Pulmonary artery endothelial cell (primary cell): ENCODE measurements around the gene GNAZ. TPM values are rescaled to one million over a fixed set of nuclear protein-coding genes. Genes with fewer than 3 reads are reported as not detected.

ENCODE experiments used
- DNase-seq: peaks from one replicate; pipeline ENCODE4 v3.0.0-alpha.2; 2011; ENCODE audit warnings: low read depth, low spot score
- total RNA-seq: library from RNA; depleted of rRNA; stranded (reverse); fragments of >200 nt; gene quantifications from 2 replicates; pipeline ENCODE4 v1.2.3, GENCODE V29; 2014

GNAZ gene
- total RNA-seq, 1 donor from 2014 or later = 2.8 TPM

- no peak for DNase-seq
These were observed 48.6 kb downstream of the GNAZ start for GRCh38 chr22:23118647-23119493.

GRCh38 chr22:23119494-23120414, 49.4 kb downstream of the GNAZ start:
- no peak for DNase-seq

- no peak for DNase-seq
These were observed 50.1 kb downstream of the GNAZ start for GRCh38 chr22:23120415-23120899.

GRCh38 chr22:23121000-23121421, 50.7 kb downstream of the GNAZ start:
- no peak for DNase-seq

- no peak for DNase-seq
These were observed 51.1 kb downstream of the GNAZ start for GRCh38 chr22:23121424-23121823.

- DNase-seq = no peak
These were observed 52.1 kb downstream of the GNAZ start for GRCh38 chr22:23122216-23122957.

- no peak for DNase-seq
These were observed 52.9 kb downstream of the GNAZ start for GRCh38 chr22:23122992-23123803.

- no peak for DNase-seq
These were observed 53.5 kb downstream of the GNAZ start for GRCh38 chr22:23123804-23124254.

GRCh38 chr22:23124611-23125511, 54.5 kb downstream of the GNAZ start:
- no peak for DNase-seq

- no peak for DNase-seq
These were observed 55.3 kb downstream of the GNAZ start for GRCh38 chr22:23125512-23126103.

GRCh38 chr22:23126165-23127054, 56.1 kb downstream of the GNAZ start:
- no peak for DNase-seq

GRCh38 chr22:23127055-23127756, 56.9 kb downstream of the GNAZ start:
- DNase-seq = no peak

- DNase-seq = no peak
These were observed 57.5 kb downstream of the GNAZ start for GRCh38 chr22:23127788-23128187.

- peak; percentile 27 for DNase-seq
These were observed 58.2 kb downstream of the GNAZ start for GRCh38 chr22:23128269-23129108.

- DNase-seq = no peak
These were observed 58.8 kb downstream of the GNAZ start for GRCh38 chr22:23129149-23129548.

GRCh38 chr22:23130697-23131096, 60.4 kb downstream of the GNAZ start:
- DNase-seq = no peak
